Measurements from ENCODE around the gene ILK.

Gene ILK

GRCh38 chr11:6604790-6605189, 1.2 kb downstream of the ILK start:
- H3K4me3 ChIP-seq (replicated peaks in 1 of 2; ENCODE audit: low read depth in 2 of 2, low read length in 2 of 2) = peak overlapping the region; percentile 88 to 97
- no peak for DNase-seq (ENCODE audit: low read depth in 2 of 2)
- no peak for TF ChIP-seq CTCF (IDR thresholded peaks at IDR 0.05; ENCODE audit: low read depth, low read length)

- peak; percentile 94 to 95 for DNase-seq (ENCODE audit: low read depth in 2 of 2)
- H3K4me3 ChIP-seq (replicated peaks in 1 of 2; ENCODE audit: low read depth in 2 of 2, low read length in 2 of 2) = peak overlapping the region in 1 of 2 donors; percentile 97
- TF ChIP-seq CTCF (IDR thresholded peaks at IDR 0.05; ENCODE audit: low read depth, low read length) = no peak
These were observed 3.1 kb downstream of the ILK start for GRCh38 chr11:6606471-6607189.

- no peak for TF ChIP-seq CTCF (IDR thresholded peaks at IDR 0.05; ENCODE audit: low read depth, low read length)
- H3K4me3 ChIP-seq (replicated peaks in 1 of 2; ENCODE audit: low read depth in 2 of 2, low read length in 2 of 2) = no peak overlapping the region
- no peak for DNase-seq (ENCODE audit: low read depth in 2 of 2)
These were observed 3.7 kb downstream of the ILK start for GRCh38 chr11:6607190-6607795.

GRCh38 chr11:6608011-6608410, 4.4 kb downstream of the ILK start:
- no peak for TF ChIP-seq CTCF (IDR thresholded peaks at IDR 0.05; ENCODE audit: low read depth, low read length)
- no peak overlapping the region for H3K4me3 ChIP-seq (replicated peaks in 1 of 2; ENCODE audit: low read depth in 2 of 2, low read length in 2 of 2)
- no peak for DNase-seq (ENCODE audit: low read depth in 2 of 2)

GRCh38 chr11:6608726-6609501, 5.3 kb downstream of the ILK start:
- no peak for TF ChIP-seq CTCF (IDR thresholded peaks at IDR 0.05; ENCODE audit: low read depth, low read length)
- H3K4me3 ChIP-seq (replicated peaks in 1 of 2; ENCODE audit: low read depth in 2 of 2, low read length in 2 of 2) = no peak overlapping the region
- no peak for DNase-seq (ENCODE audit: low read depth in 2 of 2)

GRCh38 chr11:6609502-6610015, 6.0 kb downstream of the ILK start:
- no peak overlapping the region for H3K4me3 ChIP-seq (replicated peaks in 1 of 2; ENCODE audit: low read depth in 2 of 2, low read length in 2 of 2)
- no peak for DNase-seq (ENCODE audit: low read depth in 2 of 2)

More at GRCh38 chr11:6609502-6610015, 6.0 kb downstream of the ILK start:
- TF ChIP-seq CTCF (IDR thresholded peaks at IDR 0.05; ENCODE audit: low read depth, low read length) = no peak
